Stimulated activated CD8-positive, alpha-beta memory T cell treated with anti-CD3 and anti-CD28 coated beads, Interleukin-4, amount 100 ng/mL, for 24 hours (primary cell): ENCODE measurements around the gene TBC1D13.
"Not testable (repeated sequence)": the region's sequence is repeated elsewhere in the genome, so short reads cannot be mapped to it uniquely, and the experiment has no call there.

Experiments used
- DNase-seq: peaks from one replicate; pipeline ENCODE4 v3.0.0-alpha.2; 2020; ENCODE audit warnings: low read depth

Gene TBC1D13

GRCh38 chr9:128847803-128848202, 60.8 kb downstream of the TBC1D13 start:
- DNase-seq: no peak

GRCh38 chr9:128851024-128851423, 64.0 kb downstream of the TBC1D13 start:
- DNase-seq: not testable (repeated sequence)

GRCh38 chr9:128851779-128852600, 64.9 kb downstream of the TBC1D13 start:
- DNase-seq: not testable (repeated sequence)

- DNase-seq: not testable (repeated sequence)
These were observed 65.6 kb downstream of the TBC1D13 start for GRCh38 chr9:128852646-128853045.

GRCh38 chr9:128854454-128854853, 67.4 kb downstream of the TBC1D13 start:
- DNase-seq: not testable (repeated sequence)

GRCh38 chr9:128858476-128858875, 71.4 kb downstream of the TBC1D13 start:
- not testable (repeated sequence) for DNase-seq
